ENCODE results near the gene PTPRF. TPM values are rescaled to one million over a fixed set of nuclear protein-coding genes. Genes with fewer than 3 reads are reported as not detected.
A peak's percentile ranks its signal among the peaks of the same experiment; 100 is the strongest.

Gene PTPRF
- polyA plus RNA-seq, 1 experiment: 97.0 TPM

DNA sequence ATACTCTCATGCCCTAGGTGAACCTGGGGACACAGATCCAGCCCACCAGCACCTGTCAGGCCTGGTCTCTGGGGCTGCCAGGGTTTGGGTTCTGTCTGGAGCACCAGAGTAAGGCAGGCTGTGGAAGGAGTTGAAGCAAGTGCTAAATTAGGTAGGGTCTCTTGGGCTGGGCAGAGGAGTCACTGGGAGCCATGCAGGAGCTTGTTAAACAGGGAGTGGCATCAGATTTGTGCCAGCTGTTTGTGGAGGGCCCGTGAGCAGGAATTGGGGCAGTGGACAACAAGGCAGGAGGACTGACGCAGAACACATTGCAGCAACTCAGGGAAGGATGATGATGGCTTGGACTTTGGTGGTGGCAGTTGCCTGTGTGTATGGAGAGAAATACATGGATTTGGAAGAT lies 56.3 kb downstream of the PTPRF start:
- H3K36me3 ChIP-seq (ENCODE audit: control insufficient read depth, insufficient read depth, low read length): peaks cover 30% of the 10 kb centered on the region
- POLR2A ChIA-PET: no interaction called here
- TF ChIP-seq CTCF (IDR thresholded peaks at IDR 0.05; ENCODE audit: insufficient read depth, low read depth, low read length): no peak
- H3K27me3 ChIP-seq (ENCODE audit: control insufficient read depth, insufficient read depth, low read length): no peaks in the 10 kb centered on the region
- DNase-seq (ENCODE audit: low read depth): no peak
- no peak overlapping the region for H3K4me3 ChIP-seq (ENCODE audit: low read depth, low read length)
- CTCF ChIA-PET: interaction anchor here (0.6 to 0.9 kb wide), 2 partner anchors 14 to 461 kb away, joined by 3 read pairs; no protein-coding TSS in a partner anchor

DNA sequence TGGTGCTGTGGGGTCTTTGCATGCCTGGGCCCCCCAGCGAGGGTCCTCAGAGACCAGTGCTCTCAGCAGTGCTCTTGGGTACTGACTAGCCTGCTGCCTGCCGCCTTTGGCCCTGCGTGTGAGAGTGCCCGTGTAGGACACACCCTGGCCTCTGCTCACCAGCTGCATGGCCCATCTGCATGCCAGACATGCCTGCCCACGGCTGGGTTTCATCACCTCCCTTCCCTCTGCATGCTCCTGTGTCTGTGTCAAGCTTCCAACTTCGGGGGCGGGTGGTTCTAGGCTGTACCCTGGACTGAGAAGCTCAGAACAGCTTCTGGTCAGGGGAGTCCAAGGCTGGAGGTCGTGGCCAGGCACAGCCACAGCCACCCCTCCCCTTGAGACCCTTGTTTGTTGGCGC lies 56.9 kb downstream of the PTPRF start:
- Histone ChIP-seq H3K36me3 (ENCODE audit: control insufficient read depth, insufficient read depth, low read length) (peaks cover 36% of the 10 kb centered on the region), H3K4me3 (ENCODE audit: low read depth, low read length) (no peak overlapping the region), H3K27me3 (ENCODE audit: control insufficient read depth, insufficient read depth, low read length) (no peaks in the 10 kb centered on the region)
- peak; percentile 34 for DNase-seq (ENCODE audit: low read depth)
- TF ChIP-seq CTCF (IDR thresholded peaks at IDR 0.05; ENCODE audit: insufficient read depth, low read depth, low read length): no peak
- ChIA-PET CTCF (interaction anchor here (0.5 to 0.9 kb wide), 3 partner anchors 15 to 61 kb away, joined by 3 to 4 read pairs (median 3); no protein-coding TSS in a partner anchor), POLR2A (no interaction called here)

GRCh38 chr1:43588592-43588991 lies 57.9 kb downstream of the PTPRF start:
- Histone ChIP-seq H3K27me3 (ENCODE audit: control insufficient read depth, insufficient read depth, low read length) (no peaks in the 10 kb centered on the region), H3K36me3 (ENCODE audit: control insufficient read depth, insufficient read depth, low read length) (peaks cover 41% of the 10 kb centered on the region), H3K4me3 (ENCODE audit: low read depth, low read length) (no peak overlapping the region)
- POLR2A ChIA-PET: no interaction called here
- CTCF ChIA-PET: no interaction called here
- DNase-seq (ENCODE audit: low read depth): no peak
- TF ChIP-seq CTCF (IDR thresholded peaks at IDR 0.05; ENCODE audit: insufficient read depth, low read depth, low read length): no peak

DNA sequence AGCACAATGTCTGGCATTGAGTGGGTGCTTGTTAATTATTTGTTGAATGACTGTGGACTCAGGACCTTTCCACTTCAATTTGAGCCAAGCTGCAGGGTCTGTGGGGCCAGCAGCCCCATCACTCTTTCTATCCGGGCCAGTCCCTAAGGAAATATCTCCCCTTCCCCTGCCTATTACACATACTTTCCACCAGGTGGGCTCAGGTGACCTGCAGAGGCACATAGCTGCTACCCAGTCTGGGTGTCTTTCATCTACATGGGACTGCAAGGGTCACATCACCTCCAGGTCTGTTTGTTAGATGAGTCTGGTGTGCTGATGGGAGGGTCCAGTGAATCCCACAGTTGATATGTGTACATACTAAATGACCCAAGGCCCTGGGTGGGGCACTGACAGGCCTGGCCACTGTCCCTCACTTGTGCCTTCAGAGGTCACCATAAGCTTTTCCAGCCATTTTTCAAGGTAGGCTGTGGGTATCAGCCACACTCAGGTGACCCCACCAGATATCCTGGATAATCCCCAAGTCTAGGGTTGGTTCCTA lies 59.8 kb downstream of the PTPRF start:
- TF ChIP-seq CTCF (IDR thresholded peaks at IDR 0.05; ENCODE audit: insufficient read depth, low read depth, low read length): no peak; the same call in 1 of the 2 replicates
- CTCF ChIA-PET: no interaction called here
- H3K27me3 ChIP-seq (ENCODE audit: control insufficient read depth, insufficient read depth, low read length): no peaks in the 10 kb centered on the region
- peaks cover 43% of the 10 kb centered on the region for H3K36me3 ChIP-seq (ENCODE audit: control insufficient read depth, insufficient read depth, low read length)
- DNase-seq (ENCODE audit: low read depth): no peak
- no peak overlapping the region for H3K4me3 ChIP-seq (ENCODE audit: low read depth, low read length)
- POLR2A ChIA-PET: no interaction called here

DNA sequence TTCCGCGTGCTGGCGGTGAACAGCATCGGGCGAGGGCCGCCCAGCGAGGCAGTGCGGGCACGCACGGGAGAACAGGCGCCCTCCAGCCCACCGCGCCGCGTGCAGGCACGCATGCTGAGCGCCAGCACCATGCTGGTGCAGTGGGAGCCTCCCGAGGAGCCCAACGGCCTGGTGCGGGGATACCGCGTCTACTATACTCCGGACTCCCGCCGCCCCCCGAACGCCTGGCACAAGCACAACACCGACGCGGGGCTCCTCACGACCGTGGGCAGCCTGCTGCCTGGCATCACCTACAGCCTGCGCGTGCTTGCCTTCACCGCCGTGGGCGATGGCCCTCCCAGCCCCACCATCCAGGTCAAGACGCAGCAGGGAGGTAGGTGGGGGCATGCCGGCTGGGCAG lies 60.5 kb downstream of the PTPRF start:
- ChIA-PET CTCF (no interaction called here), POLR2A (no interaction called here)
- Histone ChIP-seq H3K27me3 (ENCODE audit: control insufficient read depth, insufficient read depth, low read length) (no peaks in the 10 kb centered on the region), H3K4me3 (ENCODE audit: low read depth, low read length) (no peak overlapping the region), H3K36me3 (ENCODE audit: control insufficient read depth, insufficient read depth, low read length) (peaks cover 43% of the 10 kb centered on the region)
- DNase-seq (ENCODE audit: low read depth): no peak
- no peak for TF ChIP-seq CTCF (IDR thresholded peaks at IDR 0.05; ENCODE audit: insufficient read depth, low read depth, low read length)

Measured in BJ (cell line).